ENCODE measurements around the gene SLC22A25.

DNA sequence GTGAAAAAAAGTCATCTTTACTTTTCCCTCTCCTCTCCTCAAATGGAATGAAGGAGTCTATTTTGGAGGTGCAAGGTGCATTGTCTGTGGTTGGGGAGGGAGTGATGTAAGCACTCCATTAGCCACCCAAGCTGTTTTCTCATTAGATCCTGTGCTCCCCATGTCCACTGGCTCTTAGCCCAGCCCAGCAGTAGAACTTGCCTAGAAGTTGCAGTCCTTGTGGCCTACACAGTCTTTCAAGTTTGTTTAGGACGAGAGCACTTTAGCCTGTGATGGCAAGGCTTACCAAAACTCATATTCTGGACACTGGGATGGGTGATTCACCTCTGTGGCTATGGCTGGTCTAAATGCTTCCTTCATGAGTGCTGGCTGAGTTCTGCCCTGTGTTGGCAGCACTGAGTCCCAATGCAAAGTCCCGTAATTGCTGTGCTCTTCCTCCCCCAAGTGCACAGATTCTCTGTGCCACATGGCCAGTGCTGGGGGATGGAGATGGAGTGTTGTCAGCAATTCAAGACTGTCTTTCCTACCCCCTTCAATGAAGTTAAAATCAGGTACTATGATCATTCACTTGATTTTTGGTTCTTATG is 15.8 kb downstream of the SLC22A25 start:
- no peak for TF ChIP-seq FOXM1 (IDR thresholded peaks at IDR 0.05; ENCODE audit: borderline replicate concordance)
- no peak for TF ChIP-seq ELF4 (IDR thresholded peaks at IDR 0.05)
- no peak for TF ChIP-seq HDGF (IDR thresholded peaks at IDR 0.05; ENCODE audit: borderline replicate concordance)
- TF ChIP-seq SP1 (IDR thresholded peaks at IDR 0.05): no peak
- no peak for TF ChIP-seq SUZ12 (IDR thresholded peaks at IDR 0.05)
- no peak for TF ChIP-seq ARNT (IDR thresholded peaks at IDR 0.05)
- TF ChIP-seq PKNOX1 (IDR thresholded peaks at IDR 0.05): no peak

Measured in HEK293T (cell line).